AG04449 (cell line): ENCODE results near the gene C8A.

ENCODE experiments used
- CTCF ChIA-PET: fragments of 350-600 bp; formaldehyde crosslinking; extraction: SDS; loops from one replicate; lab custom pipeline; 2021; ENCODE audit warnings: antibody characterized with exemption; lab: Yijun Ruan, JAX
- POLR2A ChIA-PET: fragments of 400-600, 350-600 bp; formaldehyde crosslinking; extraction: SDS; loops from one replicate; lab custom pipeline; 2020; ENCODE audit warnings: antibody characterized with exemption, inconsistent platforms; lab: Yijun Ruan, JAX
- DNase-seq: peaks from one replicate; pipeline ENCODE4 v3.0.0-alpha.2; 2010; ENCODE audit warnings: low read depth, low spot score
- H3K4me3 ChIP-seq: 2 replicates; pipeline ENCODE4 v1.5.1; 2011; ENCODE audit warnings: low read depth, mild to moderate bottlenecking, control low read depth, low read length
- TF ChIP-seq, protein P1 (sequence below): IDR thresholded peaks from one replicate; pipeline ENCODE4 v1.5.1; 2011; ENCODE audit warnings: mild to moderate bottlenecking, moderate library complexity, low read length, control low read depth, inconsistent platforms; ENCODE audit not compliant: insufficient read depth; ENCODE audit errors: missing control alignments

C8A gene

DNA sequence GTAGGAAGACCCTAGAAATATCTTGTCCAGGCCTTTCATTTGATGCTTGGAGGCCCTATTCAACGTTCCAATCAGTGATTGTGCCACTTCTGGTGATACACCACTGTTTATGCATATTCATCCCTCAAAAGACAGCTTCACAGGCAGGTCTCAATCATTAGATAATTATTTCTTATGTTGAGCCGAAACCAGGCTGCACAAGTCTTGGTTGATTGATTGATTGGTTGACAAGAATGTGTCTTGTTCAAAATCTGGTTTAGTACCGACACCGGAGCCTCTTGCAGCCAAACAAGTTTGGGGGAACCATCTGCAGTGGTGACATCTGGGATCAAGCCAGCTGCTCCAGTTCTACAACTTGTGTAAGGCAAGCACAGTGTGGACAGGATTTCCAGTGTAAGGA is 20.1 kb downstream of the C8A start:
- CTCF ChIA-PET: no interaction called here

DNA sequence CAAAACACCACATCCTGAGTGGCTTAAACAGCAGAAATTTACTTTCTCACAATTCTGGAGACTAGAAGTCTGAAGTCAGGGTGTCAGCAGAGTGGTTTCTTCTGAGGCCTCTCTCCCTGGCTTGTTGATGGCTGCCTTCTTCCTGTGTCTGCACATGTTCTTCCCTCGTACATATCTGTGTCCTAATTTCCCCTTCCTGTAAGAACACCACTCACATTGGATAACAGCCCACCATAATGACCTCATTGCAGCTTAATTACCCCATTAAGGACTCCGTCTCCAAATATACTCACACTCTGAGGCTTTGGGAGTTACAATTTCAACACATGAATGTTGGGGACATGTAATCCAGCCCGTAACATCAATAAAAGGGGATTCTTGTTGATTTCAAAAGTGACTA is 23.4 kb downstream of the C8A start:
- TF ChIP-seq, protein P1, sequence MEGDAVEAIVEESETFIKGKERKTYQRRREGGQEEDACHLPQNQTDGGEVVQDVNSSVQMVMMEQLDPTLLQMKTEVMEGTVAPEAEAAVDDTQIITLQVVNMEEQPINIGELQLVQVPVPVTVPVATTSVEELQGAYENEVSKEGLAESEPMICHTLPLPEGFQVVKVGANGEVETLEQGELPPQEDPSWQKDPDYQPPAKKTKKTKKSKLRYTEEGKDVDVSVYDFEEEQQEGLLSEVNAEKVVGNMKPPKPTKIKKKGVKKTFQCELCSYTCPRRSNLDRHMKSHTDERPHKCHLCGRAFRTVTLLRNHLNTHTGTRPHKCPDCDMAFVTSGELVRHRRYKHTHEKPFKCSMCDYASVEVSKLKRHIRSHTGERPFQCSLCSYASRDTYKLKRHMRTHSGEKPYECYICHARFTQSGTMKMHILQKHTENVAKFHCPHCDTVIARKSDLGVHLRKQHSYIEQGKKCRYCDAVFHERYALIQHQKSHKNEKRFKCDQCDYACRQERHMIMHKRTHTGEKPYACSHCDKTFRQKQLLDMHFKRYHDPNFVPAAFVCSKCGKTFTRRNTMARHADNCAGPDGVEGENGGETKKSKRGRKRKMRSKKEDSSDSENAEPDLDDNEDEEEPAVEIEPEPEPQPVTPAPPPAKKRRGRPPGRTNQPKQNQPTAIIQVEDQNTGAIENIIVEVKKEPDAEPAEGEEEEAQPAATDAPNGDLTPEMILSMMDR: no peak
- POLR2A ChIA-PET: no interaction called here
- H3K4me3 ChIP-seq: no peak overlapping the region
- CTCF ChIA-PET: no interaction called here
- no peak for DNase-seq

More for the DNA sequence above, 20.1 kb downstream of the C8A start:
- no peak overlapping the region for H3K4me3 ChIP-seq
- TF ChIP-seq, protein P1: no peak
- POLR2A ChIA-PET: no interaction called here
- DNase-seq: no peak

DNA sequence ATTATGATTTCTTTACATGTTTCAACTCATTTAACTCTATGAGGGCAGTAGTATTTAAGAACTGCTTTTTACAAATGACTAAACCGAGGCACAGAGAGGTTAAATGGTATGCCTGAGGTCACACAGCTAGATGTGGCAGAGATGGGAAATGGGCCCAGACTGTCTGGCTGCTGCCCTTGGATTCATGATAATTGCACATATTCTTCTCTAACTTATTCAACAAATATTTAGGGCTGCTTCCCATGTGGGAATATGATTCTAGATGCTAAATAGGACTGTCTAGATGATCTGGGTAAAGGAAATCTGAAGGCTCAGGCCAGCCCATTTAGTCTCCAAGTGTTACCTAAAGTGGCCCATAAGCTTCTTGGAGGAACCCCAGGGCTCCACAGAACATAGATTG is 26.2 kb downstream of the C8A start:
- ChIA-PET POLR2A (no interaction called here), CTCF (no interaction called here)
- no peak overlapping the region for H3K4me3 ChIP-seq
- TF ChIP-seq, protein P1: no peak
- DNase-seq: no peak

DNA sequence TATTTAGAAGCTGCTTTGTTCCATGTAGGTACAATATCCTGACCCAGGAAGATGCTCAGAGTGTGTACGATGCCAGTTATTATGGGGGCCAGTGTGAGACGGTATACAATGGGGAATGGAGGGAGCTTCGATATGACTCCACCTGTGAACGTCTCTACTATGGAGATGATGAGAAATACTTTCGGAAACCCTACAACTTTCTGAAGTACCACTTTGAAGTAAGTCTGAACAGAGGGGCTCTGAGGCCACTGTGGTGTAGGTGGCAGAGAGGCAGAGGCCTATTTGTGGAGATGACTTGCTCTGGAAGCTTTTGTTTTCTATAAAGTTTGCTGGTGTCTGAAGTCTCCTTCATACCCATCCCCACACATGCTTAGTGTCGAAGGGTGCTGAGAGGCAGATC is 26.8 kb downstream of the C8A start:
- ChIA-PET POLR2A (no interaction called here), CTCF (no interaction called here)
- DNase-seq: no peak
- H3K4me3 ChIP-seq: no peak overlapping the region
- TF ChIP-seq, protein P1: no peak

DNA sequence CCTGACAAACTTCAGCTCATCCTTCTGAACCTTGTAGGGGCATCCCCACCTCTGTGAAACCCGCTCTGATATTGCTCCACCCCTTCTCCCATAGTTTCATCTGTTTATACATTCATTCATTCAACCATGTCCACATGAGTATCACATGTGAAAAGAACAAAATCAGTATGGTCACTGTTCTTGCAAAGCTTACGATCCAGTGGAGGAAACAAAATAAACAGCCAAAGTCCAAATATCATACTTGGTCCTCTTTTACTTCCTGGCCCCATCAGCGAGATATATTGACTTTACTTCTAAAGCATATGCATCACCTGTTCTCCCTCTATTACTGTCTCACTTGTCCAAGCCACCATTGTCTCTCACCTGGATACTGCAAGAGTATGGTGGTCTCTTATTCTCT is 35.6 kb downstream of the C8A start:
- CTCF ChIA-PET: no interaction called here
- TF ChIP-seq, protein P1: no peak
- H3K4me3 ChIP-seq: no peak overlapping the region
- POLR2A ChIA-PET: no interaction called here
- no peak for DNase-seq

DNA sequence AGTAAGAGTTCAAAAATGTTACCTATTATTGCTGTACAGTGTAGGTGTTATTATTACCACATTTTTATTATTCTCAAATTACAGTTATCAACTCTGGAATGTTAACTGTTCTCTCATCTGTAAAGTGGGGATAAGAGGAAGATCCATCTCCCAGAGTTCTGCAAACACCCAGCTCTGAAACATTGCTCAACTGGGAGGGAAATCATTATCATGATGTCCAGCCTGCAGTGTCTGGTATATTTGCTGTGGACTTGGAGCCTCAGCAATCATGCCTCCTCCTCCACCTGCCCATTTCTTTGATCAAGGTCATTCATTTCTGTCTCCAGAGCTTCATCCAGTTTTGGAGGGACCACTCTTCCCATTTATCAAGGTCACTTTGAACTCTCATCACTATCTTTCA is 39.4 kb downstream of the C8A start:
- ChIA-PET POLR2A (no interaction called here), CTCF (no interaction called here)
- no peak overlapping the region for H3K4me3 ChIP-seq
- TF ChIP-seq, protein P1: no peak
- no peak for DNase-seq
